K562 (cell line): ENCODE data around the gene UROD. TPM values are rescaled to one million over a fixed set of nuclear protein-coding genes. Genes with fewer than 3 reads are reported as not detected.

Source experiments
- ATAC-seq: fragments of 200-7000 bp; cut with Tn5 transposase; 3 replicates; pipeline ENCODE4 v1.9.1; 2020; ENCODE audit warnings: moderate library complexity
- BruUV-seq: library from RNA; stranded (reverse); fragments of 400-500 nt; replicated peaks from 2 replicates; lab custom pipeline; 2021; lab: Mats Ljungman, UMichigan
- CTCF ChIA-PET: fragments of 300-600 bp; formaldehyde crosslinking; extraction: SDS; loops from one replicate; lab custom pipeline; 2021; ENCODE audit warnings: low intra/inter-chr PET ratio; lab: Yijun Ruan, JAX
- POLR2A ChIA-PET: fragments of 300-600, 350-650 bp; sonication (Branson Sonifier 250); formaldehyde crosslinking; extraction: SDS; loops from one replicate; lab custom pipeline; 2021; ENCODE audit warnings: antibody characterized with exemption, inconsistent platforms; lab: Yijun Ruan, JAX
- DNase-seq, 4 experiments: peaks; one replicate each; pipeline versions ENCODE4 v3.0.0 to v3.0.0-alpha.2; 2011 to 2018; ENCODE audit warnings: low spot score in 3 of 4, mixed read lengths in 3 of 4; ENCODE audit errors: extremely low read depth in 1 of 4
- FAIRE-seq: peaks from 2 replicates; lab custom pipeline; 2011; peaks lifted over from hg19 to GRCh38; lab: Jason Lieb, UNC
- H2AFZ ChIP-seq: 2 replicates; pipeline ENCODE4 v1.6.0; 2011; ENCODE audit warnings: low read depth, low read length, control low read depth, inconsistent platforms
- H3K27ac ChIP-seq: fragments of 200-600 bp; 3 replicates; pipeline ENCODE4 v1.8.0; 2011; ENCODE audit warnings: low read depth, mild to moderate bottlenecking, control low read depth, inconsistent platforms, low read length, moderate library complexity, mixed read lengths; ENCODE audit errors: extremely low read depth
- H3K27me3 ChIP-seq, 2 experiments: fragments of 300-600 bp in 1 of 2; 2 replicates in 1 of 2; 3 replicates in 1 of 2; pipeline versions ENCODE4 v1.6.0 to v1.8.0; 2011; ENCODE audit warnings: inconsistent platforms in 2 of 2, low read length in 2 of 2, mild to moderate bottlenecking in 1 of 2, mixed read lengths in 1 of 2, moderate library complexity in 1 of 2; ENCODE audit not compliant: control insufficient read depth in 2 of 2, insufficient read depth in 2 of 2
- H3K36me3 ChIP-seq: fragments of 300-600 bp; 3 replicates; pipeline ENCODE4 v1.8.0; 2011; ENCODE audit warnings: mild to moderate bottlenecking, low read length, inconsistent platforms; ENCODE audit not compliant: control insufficient read depth, insufficient read depth
- H3K4me1 ChIP-seq, 2 experiments: fragments of 200-600 bp in 1 of 2; replicated peaks in 1 of 2; 2 replicates in 1 of 2; 3 replicates in 1 of 2; pipeline versions ENCODE4 v1.5.1 to v1.8.0; 2011; ENCODE audit warnings: inconsistent platforms in 2 of 2, low read length in 2 of 2, mild to moderate bottlenecking in 1 of 2, mixed read lengths in 1 of 2, moderate library complexity in 1 of 2; ENCODE audit not compliant: control insufficient read depth in 2 of 2, insufficient read depth in 2 of 2
- H3K4me2 ChIP-seq: 2 replicates; pipeline ENCODE4 v1.6.1; 2011; ENCODE audit warnings: low read length, control low read depth, inconsistent platforms, mixed read lengths; ENCODE audit not compliant: insufficient read depth
- H3K4me3 ChIP-seq: fragments of 200-600 bp; sonication (generic), shearing (Covaris generic); 2 replicates; pipeline ENCODE4 v1.5.1; 2016; ENCODE audit warnings: control low read depth, inconsistent platforms
- H3K79me2 ChIP-seq: fragments of 200-600 bp; 3 replicates; pipeline ENCODE4 v1.8.0; 2011; ENCODE audit warnings: low read length, inconsistent platforms; ENCODE audit not compliant: control insufficient read depth, insufficient read depth
- H3K9ac ChIP-seq, 2 experiments: 2 replicates each; pipeline versions ENCODE4 v1.6.0 to v1.6.1; 2011; ENCODE audit warnings: low read depth in 2 of 2, low read length in 2 of 2, control low read depth in 1 of 2, inconsistent platforms in 1 of 2, mild to moderate bottlenecking in 1 of 2, mixed read lengths in 1 of 2; ENCODE audit not compliant: insufficient read depth in 1 of 2
- H3K9me1 ChIP-seq: one replicate; pipeline ENCODE4 v1.6.0; 2011; ENCODE audit warnings: inconsistent platforms, mild to moderate bottlenecking, low read length, moderate library complexity; ENCODE audit not compliant: control insufficient read depth, insufficient read depth
- H3K9me3 ChIP-seq: replicated peaks from 2 replicates; pipeline ENCODE4 v1.5.1; 2011; ENCODE audit warnings: low read depth, low read length, inconsistent platforms; ENCODE audit not compliant: control insufficient read depth, insufficient read depth
- H4K20me1 ChIP-seq: replicated peaks from 2 replicates; pipeline ENCODE4 v1.6.1; 2011; ENCODE audit warnings: low read length, inconsistent platforms, mixed read lengths; ENCODE audit not compliant: control insufficient read depth, insufficient read depth
- DPF2 ChIP-seq: fragments of 450-650 bp; IDR thresholded peaks from 2 replicates; pipeline ENCODE4 v1.6.1; 2016
- E2F3 ChIP-seq: fragments of 250-450 bp; sonication (Bioruptor Pico); IDR thresholded peaks from 2 replicates; pipeline ENCODE4 v1.4.0; 2020; ENCODE audit warnings: mild to moderate bottlenecking
- HMGN3 ChIP-seq: IDR thresholded peaks from 2 replicates; pipeline ENCODE4 v1.6.1; 2011; ENCODE audit warnings: borderline replicate concordance, low read depth, mild to moderate bottlenecking, mixed read lengths, low read length; ENCODE audit not compliant: insufficient read length; ENCODE audit errors: extremely low read depth
- ILK ChIP-seq: fragments of 450-650 bp; IDR thresholded peaks from 2 replicates; pipeline ENCODE4 v1.6.1; 2016; ENCODE audit warnings: missing genetic modification characterization, low read depth, mild to moderate bottlenecking, missing compliant biosample characterization, moderate library complexity, borderline replicate concordance
- KAT2B ChIP-seq: IDR thresholded peaks from one replicate; pipeline ENCODE4 v1.6.1; 2012; ENCODE audit warnings: low read depth, mild to moderate bottlenecking, control low read depth, inconsistent platforms, low read length, moderate library complexity
- KLF10 ChIP-seq: fragments of 250-450 bp; sonication (Bioruptor Pico); IDR thresholded peaks from 2 replicates; pipeline ENCODE4 v1.6.1; 2021; ENCODE audit warnings: matching md5 sums
- MEIS2 ChIP-seq: fragments of 450-650 bp; IDR thresholded peaks from 2 replicates; pipeline ENCODE4 v1.6.1; 2014; ENCODE audit warnings: mild to moderate bottlenecking; ENCODE audit not compliant: partially characterized antibody
- MLLT1 ChIP-seq, 2 experiments: fragments of 450-650 bp; IDR thresholded peaks; 2 replicates each; pipeline ENCODE4 v1.6.1; 2016
- MYNN ChIP-seq, 2 experiments: sonication (generic); formaldehyde crosslinking in 1 of 2; IDR thresholded peaks; 2 replicates each; pipeline versions ENCODE4 v1.5.0 to v1.6.1; 2016 to 2020; ENCODE audit warnings: antibody characterized with exemption in 1 of 2, missing genetic modification reagents in 1 of 2
- PHB2 ChIP-seq: fragments of 450-650 bp; IDR thresholded peaks from 2 replicates; pipeline ENCODE4 v1.6.1; 2017; ENCODE audit warnings: low read depth
- PHTF2 ChIP-seq: fragments of 250-450 bp; sonication (Bioruptor Pico); IDR thresholded peaks from 2 replicates; pipeline ENCODE4 v1.5.0; 2021; ENCODE audit warnings: mild to moderate bottlenecking
- PYGO2 ChIP-seq: fragments of 450-650 bp; IDR thresholded peaks from 2 replicates; pipeline ENCODE4 v1.6.1; 2016; ENCODE audit warnings: mild to moderate bottlenecking, missing genetic modification characterization, moderate library complexity, missing compliant biosample characterization
- RAD21 ChIP-seq, 2 experiments: fragments of 250-450 bp in 1 of 2; fragments of 450-650 bp in 1 of 2; sonication (Bioruptor Pico) in 1 of 2; formaldehyde crosslinking in 1 of 2; IDR thresholded peaks in 1 of 2; conservative IDR thresholded peaks in 1 of 2; 2 replicates each; pipeline versions ENCODE4 v1.4.0 to v1.8.0; 2020 to 2022; ENCODE audit warnings: mild to moderate bottlenecking in 2 of 2, moderate library complexity in 1 of 2
- SIX5 ChIP-seq, 2 experiments: IDR thresholded peaks; 2 replicates each; pipeline ENCODE4 v1.6.1; 2011; ENCODE audit warnings: low read length in 2 of 2, borderline replicate concordance in 1 of 2, low read depth in 1 of 2, mild to moderate bottlenecking in 1 of 2, moderate library complexity in 1 of 2; ENCODE audit not compliant: insufficient read depth in 1 of 2
- TCF7 ChIP-seq: sonication (generic); IDR thresholded peaks from 2 replicates; pipeline ENCODE4 v1.6.1; 2016; ENCODE audit warnings: antibody characterized with exemption, borderline replicate concordance
- U2AF1 ChIP-seq: fragments of 200-400 bp; formaldehyde crosslinking; optimal IDR thresholded peaks from 2 replicates; pipeline ENCODE3; 2017; ENCODE audit warnings: mild to moderate bottlenecking, low read depth, low read length, moderate library complexity
- ZNF639 ChIP-seq, 2 experiments: fragments of 200-800 bp in 1 of 2; sonication (Bioruptor generic) in 1 of 2; sonication (generic) in 1 of 2; formaldehyde crosslinking in 1 of 2; IDR thresholded peaks in 1 of 2; conservative IDR thresholded peaks in 1 of 2; 2 replicates each; pipeline versions ENCODE4 v1.5.0 to v1.6.1; 2016 to 2020; ENCODE audit warnings: missing compliant biosample characterization in 1 of 2, missing genetic modification characterization in 1 of 2, missing genetic modification reagents in 1 of 2
- ZZZ3 ChIP-seq: fragments of 450-650 bp; IDR thresholded peaks from 2 replicates; pipeline ENCODE4 v1.6.1; 2016; ENCODE audit warnings: antibody characterized with exemption, mild to moderate bottlenecking, moderate library complexity
- WGBS: fragments of 100-300 bp; shearing (Covaris generic); methylation state at CpG from one replicate; pipeline ENCODE4 v1.1.6; 2016; ENCODE audit warnings: low coverage, mixed read lengths; ENCODE audit not compliant: insufficient coverage; ENCODE audit errors: missing lambda C conversion rate; 5-methylcytosine and 5-hydroxymethylcytosine counted together
- in situ Hi-C: fragments of 300-500 bp; cut with MboI; formaldehyde crosslinking; loops from 4 replicates; pipeline ENCODE4 v1.15.0; 2018; ENCODE audit warnings: inconsistent platforms, mixed read lengths
- intact Hi-C: fragments of 100-400 bp; cut with micrococcal nuclease; formaldehyde crosslinking; loops from 2 replicates; pipeline ENCODE4 v1.14.2; 2022
- polyA plus RNA-seq, 8 experiments: library from polyadenylated mRNA; depleted of rRNA in 4 of 8; stranded (reverse) in 5 of 8; unstranded in 3 of 8; fragments of >200 nt; fragmentation: Nextera tagmentation in 2 of 8; fragmentation: Illumina TruSeq in 1 of 8; extraction: Ambion mirVana in 2 of 8; extraction: Trizol in 1 of 8; gene quantifications; 2 replicates each; pipeline versions ENCODE4 v1.2.1 to v1.2.3, GENCODE V29; 2011 to 2014; ENCODE audit warnings: inconsistent platforms in 1 of 8, missing spikeins in 1 of 8
- total RNA-seq, 7 experiments: library from RNA; depleted of rRNA in 6 of 7; stranded (reverse); fragments of >200 nt in 6 of 7; fragmentation: Illumina TruSeq in 2 of 7; extraction: Trizol in 2 of 7; gene quantifications; 2 replicates each; pipeline versions ENCODE4 v1.2.1 to v1.2.3, GENCODE V29; 2011 to 2021; ENCODE audit warnings: low replicate concordance in 1 of 7
- TF ChIP-seq, protein P1 (sequence below): fragments of 250-450 bp; sonication (Bioruptor Pico); IDR thresholded peaks from 2 replicates; pipeline ENCODE4 v1.6.1; 2021; ENCODE audit warnings: mild to moderate bottlenecking

UROD gene
- total and polyA plus RNA-seq, 9 of the 15 experiments (the other 6 are each of a cell fraction or from before 2014, with no cell fraction given) = 533 to 2,933 (median 1,100) TPM

- peak overlapping the region in 1 of 2 experiments; percentile 36; a peak in 1 of 4 replicates for H3K9ac ChIP-seq
- WGBS = 33% methylated on average over 6 of the region's 6 CpGs
- intact Hi-C loops (loop anchor here (5.0 to 10.0 kb wide), 3 partner anchors 71 to 558 kb away; partner anchors contain the start of gene ZSWIM5), in situ Hi-C loops (no loop called here)
- CTCF ChIA-PET = interaction anchor here (4.6 kb wide), 1 partner anchor 283 kb away, joined by 58 read pairs; no protein-coding TSS in a partner anchor
- H3K4me1 ChIP-seq = peaks cover 26 to 32% of the 10 kb centered on the region in 2 experiments; a peak in 4 of 5 replicates
- no peak overlapping the region for H2AFZ ChIP-seq
- peaks cover 3% of the 10 kb centered on the region for H3K9me1 ChIP-seq
- H3K36me3 ChIP-seq = peaks cover 29% of the 10 kb centered on the region
- H3K27me3 ChIP-seq = no peaks in the 10 kb centered on the region
- H4K20me1 ChIP-seq = peaks cover 13% of the 10 kb centered on the region; the same call in 1 of the 2 replicates
- FAIRE-seq = no peak
- H3K4me2 ChIP-seq = no peak overlapping the region
- ATAC-seq = no peak
- no peak overlapping the region for H3K4me3 ChIP-seq
- peaks cover 27% of the 10 kb centered on the region for H3K79me2 ChIP-seq
- POLR2A ChIA-PET = interaction anchor here (0.6 to 8.7 kb wide), 10 partner anchors 16 to 505 kb away, joined by 3 to 113 read pairs (median 3); partner anchors contain the start of genes PRDX1 and RNU5D-1
- no peaks in the 10 kb centered on the region for H3K9me3 ChIP-seq
- peak in 2 of 4 experiments; percentile 7 to 47 for DNase-seq
- H3K27ac ChIP-seq = no peak overlapping the region
- BruUV-seq = no TSS peak
- TF ChIP-seq RAD21 (CRISPR knock-in tag; conservative IDR thresholded peaks at IDR 0.05 in 1 of 2, IDR thresholded peaks at IDR 0.05 in 1 of 2) (no peak), MEIS2 (no peak), MLLT1 (IDR thresholded peaks at IDR 0.05) (0 out of 4 replicates have a peak, but pooled peaks of 1 of the 2 experiments have one; percentile 11), ZNF639 (CRISPR knock-in tag; conservative IDR thresholded peaks at IDR 0.05 in 1 of 2, IDR thresholded peaks at IDR 0.05 in 1 of 2) (no peak), KAT2B (no peak), U2AF1 (no peak), MYNN (IDR thresholded peaks at IDR 0.05) (peak; percentile 71), MYNN (CRISPR knock-in tag; IDR thresholded peaks at IDR 0.05) (no peak), PHTF2 (CRISPR knock-in tag) (no peak), SIX5 (IDR thresholded peaks at IDR 0.05; ENCODE audit: borderline replicate concordance in 1 of 2, insufficient read depth in 1 of 2, low read depth in 1 of 2, low read length in 2 of 2) (no peak), ILK (no peak), KLF10 (CRISPR knock-in tag) (no peak), E2F3 (CRISPR knock-in tag) (no peak), PYGO2 (tag) (no peak), ZZZ3 (no peak), HMGN3 (no peak), PHB2 (no peak), TCF7 (no peak), DPF2 (no peak)
- TF ChIP-seq, protein P1, sequence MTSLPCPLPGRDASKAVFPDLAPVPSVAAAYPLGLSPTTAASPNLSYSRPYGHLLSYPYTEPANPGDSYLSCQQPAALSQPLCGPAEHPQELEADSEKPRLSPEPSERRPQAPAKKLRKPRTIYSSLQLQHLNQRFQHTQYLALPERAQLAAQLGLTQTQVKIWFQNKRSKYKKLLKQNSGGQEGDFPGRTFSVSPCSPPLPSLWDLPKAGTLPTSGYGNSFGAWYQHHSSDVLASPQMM (CRISPR knock-in tag) = no peak
Observed at GRCh38 chr1:45016767-45017166, 4.7 kb downstream of the UROD start.
